HG02678 (cell line): ENCODE data around the gene MEX3A.
"Not testable (repeated sequence)": the region's sequence is repeated elsewhere in the genome, so short reads cannot be mapped to it uniquely, and the experiment has no call there.

Source experiments
- ATAC-seq: cut with Tn5 transposase; IDR thresholded peaks from one replicate; pipeline ENCODE4 v1.9.1; 2021; ENCODE audit warnings: mild to moderate bottlenecking, moderate library complexity; ENCODE audit not compliant: unreplicated experiment

The MEX3A gene

GRCh38 chr1:156080241-156080862 lies 1.9 kb downstream of the MEX3A start:
- no peak for ATAC-seq

DNA sequence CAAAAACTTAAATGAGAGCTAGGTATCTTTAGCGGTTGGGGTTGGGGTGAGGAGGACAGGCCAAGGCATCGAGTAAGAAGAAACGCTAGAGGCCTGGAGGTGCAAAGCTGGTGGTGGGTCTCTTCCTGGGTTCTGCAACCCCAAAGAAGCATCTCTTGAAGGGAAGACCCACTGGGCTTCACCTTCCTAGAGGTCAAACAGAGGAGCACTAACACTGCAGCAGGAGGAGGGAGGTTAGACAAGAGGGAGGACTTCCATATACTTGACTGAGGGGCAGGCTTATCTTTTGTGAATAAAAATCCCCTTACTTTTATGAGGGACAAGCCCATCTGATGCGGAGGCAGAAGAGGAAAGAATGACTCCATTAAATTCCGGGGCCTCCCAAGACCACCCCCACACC lies 2.5 kb downstream of the MEX3A start:
- ATAC-seq, result no peak

GRCh38 chr1:156078728-156079127 lies 3.5 kb downstream of the MEX3A start:
- no peak for ATAC-seq

DNA sequence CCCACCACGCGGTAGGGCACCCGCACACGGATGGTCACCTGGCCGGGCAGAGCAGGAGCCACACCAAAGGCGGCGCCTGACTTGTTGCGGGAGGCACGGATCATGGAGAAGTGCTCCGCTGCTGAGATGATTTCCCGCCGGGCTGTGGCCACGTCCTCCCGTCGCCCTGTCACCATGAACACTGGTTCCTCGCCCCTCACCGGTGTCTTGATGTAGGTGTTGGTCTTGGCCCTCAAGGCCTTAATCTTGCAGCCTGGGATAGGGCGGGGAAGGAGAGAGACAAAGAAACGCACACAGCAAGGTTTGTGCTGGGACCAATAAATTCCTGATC lies 4.9 kb downstream of the MEX3A start:
- ATAC-seq, result no peak

DNA sequence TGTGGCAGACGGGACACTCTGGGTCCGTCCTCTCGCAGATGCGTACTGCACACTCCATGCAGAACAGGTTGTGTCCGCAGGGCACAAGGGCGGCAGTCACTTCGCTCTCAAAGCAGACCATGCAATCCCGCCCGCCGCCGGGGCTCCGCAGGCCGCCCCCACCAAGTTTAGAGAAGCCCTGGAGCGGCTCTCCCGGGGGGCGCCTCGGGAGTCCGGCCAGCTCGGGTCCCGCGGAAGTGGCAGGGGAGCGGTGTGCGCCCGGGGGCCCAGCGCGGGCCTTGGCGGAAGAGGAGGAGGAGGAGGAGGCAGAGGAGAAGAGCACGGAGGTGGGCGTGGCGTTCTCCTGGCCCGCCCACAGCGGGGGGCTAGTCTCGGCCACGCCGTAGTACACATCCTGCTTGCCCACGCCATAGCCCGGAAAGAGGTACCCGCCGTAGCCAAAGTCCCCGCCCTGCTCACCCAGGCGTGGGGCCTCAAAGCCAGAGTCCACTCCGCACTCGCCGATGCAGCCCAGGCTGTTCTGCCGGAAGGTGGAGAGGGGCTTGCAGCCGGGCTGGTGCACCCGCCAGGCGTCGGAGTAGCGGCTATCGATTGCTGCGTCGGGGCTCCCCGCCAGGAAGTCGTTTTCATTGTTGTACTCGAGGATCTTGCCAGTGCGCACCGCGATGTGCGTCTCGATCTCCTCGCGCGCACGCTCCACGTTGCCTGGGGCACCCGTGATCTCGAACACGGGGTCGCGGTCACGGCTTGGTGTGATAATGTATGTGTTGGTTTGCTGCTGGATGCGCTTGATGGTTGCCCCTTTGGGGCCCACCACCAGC lies 5.4 kb downstream of the MEX3A start:
- peak; percentile 91 for ATAC-seq

- no peak for ATAC-seq
Observed at GRCh38 chr1:156075775-156076204, 6.5 kb downstream of the MEX3A start.

GRCh38 chr1:156075162-156075561 lies 7.1 kb downstream of the MEX3A start:
- ATAC-seq, result no peak

DNA sequence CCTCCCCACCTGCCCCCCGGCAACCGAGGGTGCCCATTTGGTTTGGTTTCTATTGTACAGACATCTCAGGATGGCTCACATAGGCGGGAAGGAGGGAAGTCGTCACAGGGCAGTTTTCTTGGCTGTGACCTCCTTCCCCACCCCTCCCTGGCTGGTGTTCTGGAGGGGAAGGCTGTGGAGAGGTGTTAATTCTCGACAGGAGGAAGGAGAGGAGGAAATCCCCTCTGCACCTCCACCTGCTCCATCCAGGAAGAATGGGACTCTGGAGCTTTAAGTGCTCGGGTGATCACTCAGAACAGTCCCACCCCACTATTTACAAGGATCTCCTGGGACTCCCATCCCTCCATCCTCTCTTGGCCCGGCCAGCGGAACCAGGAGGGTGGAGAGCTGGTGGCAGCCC lies 7.6 kb downstream of the MEX3A start:
- no peak for ATAC-seq

- ATAC-seq, result no peak
Observed at GRCh38 chr1:156073740-156074139, 8.5 kb downstream of the MEX3A start.

DNA sequence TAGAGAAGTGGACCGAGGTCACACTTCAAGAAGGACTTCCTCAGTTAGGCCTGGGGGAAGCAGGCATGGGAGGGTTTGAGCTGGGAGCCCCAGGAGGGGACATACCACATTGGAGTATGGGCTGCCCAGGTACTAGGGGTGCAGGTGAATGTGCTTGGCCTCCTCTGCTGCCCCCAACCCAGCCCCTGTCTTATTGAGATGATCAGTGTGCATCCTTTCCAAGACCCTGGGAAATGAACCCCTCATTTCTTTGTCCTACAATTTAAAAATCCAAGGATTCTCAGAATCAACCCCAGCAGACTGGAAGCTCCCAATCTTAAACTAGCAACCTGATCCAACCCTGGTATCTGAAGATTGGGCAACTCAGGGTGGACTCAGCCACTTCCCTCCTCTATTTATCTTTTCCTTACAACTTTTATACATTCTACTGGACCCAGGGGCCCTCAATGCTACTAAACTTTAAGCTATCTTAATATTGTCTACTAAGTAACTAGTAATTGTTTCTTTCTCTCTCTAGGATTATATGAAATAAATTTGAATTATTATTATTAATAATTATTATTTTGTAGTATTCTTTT lies 9.1 kb downstream of the MEX3A start:
- no peak for ATAC-seq

DNA sequence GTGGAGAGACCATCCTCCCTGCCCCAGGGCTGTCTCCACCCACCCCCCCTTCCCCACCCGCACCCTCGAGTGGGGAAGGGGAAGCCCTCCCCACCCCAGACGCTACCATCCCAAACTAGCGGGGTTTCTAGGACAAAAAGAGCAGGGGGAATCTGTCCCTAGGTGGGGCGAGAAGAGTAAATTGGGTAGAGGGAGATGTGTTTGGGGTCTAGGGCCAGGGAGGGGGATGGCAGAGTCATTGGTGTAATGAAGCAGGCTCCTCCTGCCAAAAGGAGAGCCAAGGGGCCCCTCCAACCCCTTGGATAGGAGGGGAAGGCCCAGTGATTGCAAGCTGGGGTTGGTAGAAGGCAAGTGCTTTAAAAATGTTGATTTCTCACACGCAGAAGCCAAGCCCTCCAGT lies 10.0 kb downstream of the MEX3A start:
- no peak for ATAC-seq

DNA sequence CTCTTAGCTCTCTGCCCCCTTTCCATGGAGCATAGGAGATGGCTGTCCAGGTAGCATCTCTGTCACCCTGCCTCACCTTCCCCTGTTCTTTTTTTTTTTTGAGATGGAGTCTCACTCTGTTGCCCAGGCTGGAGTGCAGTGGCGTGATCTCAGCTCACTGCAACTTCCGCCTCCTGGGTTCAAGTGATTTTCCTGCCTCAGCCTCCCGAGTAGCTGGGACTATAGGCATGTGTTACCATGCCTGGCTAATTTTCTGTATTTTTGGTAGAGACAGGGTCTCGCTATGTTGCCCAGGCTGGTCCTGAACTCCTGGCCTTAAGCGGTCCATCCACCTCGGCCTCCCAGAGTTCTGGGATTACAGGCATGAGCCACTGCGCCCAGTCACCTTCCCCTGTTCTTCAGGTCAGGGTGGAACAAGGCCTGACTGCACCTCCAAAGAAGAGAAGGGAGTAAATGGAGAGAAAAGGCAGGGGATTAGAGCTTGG lies 10.9 kb downstream of the MEX3A start:
- ATAC-seq, result not testable (repeated sequence)

GRCh38 chr1:156070548-156070947 lies 11.7 kb downstream of the MEX3A start:
- no peak for ATAC-seq

DNA sequence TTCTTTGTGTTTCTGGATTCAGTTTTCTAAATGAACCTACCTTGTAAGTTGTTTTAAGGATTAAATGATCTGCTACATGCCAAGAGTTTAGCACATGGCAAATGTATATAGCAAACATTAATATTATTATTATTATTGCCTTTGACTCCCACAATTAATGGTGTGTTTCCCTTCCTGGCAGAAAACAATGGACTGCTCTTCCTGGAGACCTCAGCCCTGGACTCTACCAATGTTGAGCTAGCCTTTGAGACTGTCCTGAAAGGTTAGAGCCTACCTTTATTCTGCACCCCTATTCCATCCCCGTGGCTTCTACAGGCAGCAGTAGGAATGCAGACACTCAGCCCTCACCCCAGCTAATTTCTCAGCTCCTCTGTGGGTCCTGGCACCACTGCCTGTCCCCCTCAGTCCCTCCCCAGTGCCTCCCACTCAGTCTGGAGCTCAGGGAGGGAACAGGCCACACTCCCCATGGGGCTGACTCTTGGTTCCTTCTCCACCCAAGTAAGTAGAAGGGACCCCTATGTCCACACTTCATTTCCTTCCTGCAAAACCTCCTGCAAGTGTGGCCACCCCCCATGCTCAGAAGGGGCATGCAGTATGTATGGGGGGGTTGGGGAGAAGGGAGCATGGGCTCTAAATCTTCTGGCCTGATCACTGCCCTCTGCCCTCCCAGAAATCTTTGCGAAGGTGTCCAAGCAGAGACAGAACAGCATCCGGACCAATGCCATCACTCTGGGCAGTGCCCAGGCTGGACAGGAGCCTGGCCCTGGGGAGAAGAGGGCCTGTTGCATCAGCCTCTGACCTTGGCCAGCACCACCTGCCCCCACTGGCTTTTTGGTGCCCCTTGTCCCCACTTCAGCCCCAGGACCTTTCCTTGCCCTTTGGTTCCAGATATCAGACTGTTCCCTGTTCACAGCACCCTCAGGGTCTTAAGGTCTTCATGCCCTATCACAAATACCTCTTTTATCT lies 12.5 kb downstream of the MEX3A start:
- ATAC-seq, result no peak

DNA sequence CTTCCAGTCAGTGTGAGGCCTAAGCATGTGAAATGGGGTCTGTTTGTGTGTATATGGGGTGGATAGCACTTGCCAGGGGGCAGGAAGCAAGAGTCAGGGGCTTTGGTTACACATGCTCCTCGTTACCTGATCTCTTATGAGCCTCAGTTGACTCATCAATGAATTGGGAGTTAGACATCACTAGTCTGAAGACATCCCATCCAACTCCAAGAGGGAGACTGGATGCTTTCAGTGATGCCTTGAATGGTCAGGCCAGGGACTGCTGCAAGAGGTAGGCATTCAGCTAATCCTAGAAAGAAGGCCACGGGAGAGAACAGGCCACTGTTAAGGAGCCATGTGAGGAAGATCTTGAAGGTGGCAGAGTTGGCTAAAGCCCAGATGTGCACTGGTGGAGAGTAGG lies 15.0 kb downstream of the MEX3A start:
- no peak for ATAC-seq

DNA sequence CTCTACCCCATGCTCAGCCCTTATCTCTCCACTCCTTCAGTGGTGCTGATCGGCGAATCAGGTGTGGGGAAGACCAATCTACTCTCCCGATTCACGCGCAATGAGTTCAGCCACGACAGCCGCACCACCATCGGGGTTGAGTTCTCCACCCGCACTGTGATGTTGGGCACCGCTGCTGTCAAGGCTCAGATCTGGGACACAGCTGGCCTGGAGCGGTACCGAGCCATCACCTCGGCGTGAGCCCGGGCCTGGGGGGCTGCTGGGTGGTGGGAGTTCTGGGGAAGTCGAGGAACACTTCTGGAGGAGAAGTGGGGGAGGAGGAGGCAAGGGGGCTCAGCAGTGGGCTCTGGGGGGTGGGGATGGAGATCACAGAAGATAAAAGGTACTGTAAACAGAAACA lies 16.4 kb downstream of the MEX3A start:
- no peak for ATAC-seq

- ATAC-seq, result no peak
Observed at GRCh38 chr1:156065212-156065611, 17.1 kb downstream of the MEX3A start.

DNA sequence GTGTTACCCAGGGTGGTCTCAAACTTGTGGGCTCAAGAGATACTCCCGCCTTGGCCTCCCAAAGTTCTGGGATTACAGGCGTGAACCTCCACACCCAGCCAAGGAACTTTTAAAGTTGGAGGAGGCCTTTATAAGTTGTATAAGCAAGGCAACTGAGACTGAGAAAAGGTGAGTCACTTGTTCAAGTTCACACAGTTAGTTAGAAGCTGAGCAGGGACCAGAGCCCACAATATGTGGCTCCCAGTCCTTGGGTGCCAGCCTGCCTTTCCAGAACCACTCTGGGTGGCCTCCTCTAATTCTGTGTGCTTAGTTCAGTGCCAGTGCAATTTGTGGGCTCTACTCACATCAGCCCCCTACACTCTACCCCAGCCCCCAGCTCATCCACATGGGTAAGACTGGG lies 17.6 kb downstream of the MEX3A start:
- no peak for ATAC-seq

- ATAC-seq, result no peak
Observed at GRCh38 chr1:156063997-156064285, 18.3 kb downstream of the MEX3A start.

DNA sequence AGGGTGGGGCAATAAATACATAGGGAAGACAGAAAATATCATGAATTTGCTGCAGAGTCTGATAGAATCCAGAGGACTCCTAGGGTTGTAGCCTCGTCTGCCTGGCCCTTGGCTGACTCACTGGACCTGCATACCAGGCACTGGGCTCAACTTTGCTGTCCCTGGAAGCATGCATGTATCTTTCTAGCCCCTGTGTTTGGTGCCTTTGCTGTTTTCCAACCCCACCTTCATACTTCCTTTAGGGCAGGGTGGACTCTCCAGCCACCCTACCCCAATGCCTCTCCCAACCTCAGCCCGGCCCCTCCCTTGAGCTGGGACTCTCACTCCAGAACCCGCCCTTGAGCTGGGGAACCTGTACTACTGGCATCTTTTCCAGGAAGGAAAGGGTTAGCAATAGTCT lies 20.1 kb downstream of the MEX3A start:
- no peak for ATAC-seq

DNA sequence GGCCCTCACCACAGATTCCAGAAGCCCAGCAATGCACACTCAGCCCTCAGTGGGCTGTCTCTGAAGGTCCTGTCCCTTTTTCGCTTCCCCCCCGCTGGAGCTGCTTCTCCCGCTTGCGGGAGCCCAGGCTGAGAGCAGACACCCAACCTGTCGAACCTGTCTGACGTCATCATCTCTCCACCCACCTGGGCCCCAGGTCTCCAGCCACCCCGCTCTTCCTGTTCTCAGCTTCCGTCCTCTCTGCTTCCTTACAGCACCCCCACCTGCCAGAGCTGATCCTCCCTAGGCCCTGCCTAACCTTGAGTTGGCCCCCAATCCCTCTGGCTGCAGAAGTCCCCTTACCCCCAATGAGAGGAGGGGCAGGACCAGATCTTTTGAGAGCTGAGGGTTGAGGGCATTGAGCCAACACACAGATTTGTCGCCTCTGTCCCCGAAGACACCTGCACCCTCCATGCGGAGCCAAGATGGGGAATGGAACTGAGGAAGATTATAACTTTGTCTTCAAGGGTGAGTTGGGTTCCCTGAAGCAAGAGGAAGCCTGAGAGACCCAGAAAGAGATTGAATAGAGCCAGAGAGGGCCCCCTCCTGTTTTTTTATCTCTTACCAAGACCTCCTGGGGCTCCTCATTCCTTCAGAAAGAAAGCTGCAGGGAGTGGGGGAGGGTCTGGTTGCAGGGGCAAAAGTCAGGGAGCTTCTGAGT lies 21.2 kb downstream of the MEX3A start, which contains the start of gene RAB25:
Gene RAB25, plus strand, starts transcription at position 224 of the 700 bp plus-strand sequence. Its CDS starts 241 bp downstream, at position 465.
- ATAC-seq, result no peak
